ENCODE measurements around the gene HOXB6. TPM values are rescaled to one million over a fixed set of nuclear protein-coding genes. Genes with fewer than 3 reads are reported as not detected.

HOXB6 gene
- total RNA-seq, 1 experiment from 2014 or later, result 64.8 TPM

- intact Hi-C loops (cut with micrococcal nuclease), result no loop called here
- Histone ChIP-seq H3K79me2 (ENCODE audit: insufficient read depth, low read length) (peaks cover 29% of the 10 kb centered on the region; the same call in 1 of the 2 replicates), H3K4me2 (ENCODE audit: low read length) (no peak overlapping the region), H3K9me2 (ENCODE audit: insufficient read depth) (no peaks in the 10 kb centered on the region), H3K4me3 (replicated peaks in 1 of 2; ENCODE audit: low read depth in 1 of 2, low read length in 2 of 2) (no peak overlapping the region), H3K27ac (ENCODE audit: low read depth, low read length) (no peak overlapping the region), H4K20me1 (ENCODE audit: insufficient read depth) (no peaks in the 10 kb centered on the region), H3K9me3 (ENCODE audit: control insufficient read depth in 1 of 2, insufficient read depth in 1 of 2, low read depth in 1 of 2, low read length in 2 of 2) (no peaks in the 10 kb centered on the region), H3K27me3 (ENCODE audit: insufficient read depth, low read length) (no peaks in the 10 kb centered on the region), H2AFZ (ENCODE audit: low read depth, low read length, poor library complexity, severe bottlenecking) (no peak overlapping the region), H3K4me1 (ENCODE audit: control insufficient read depth in 1 of 2, insufficient read depth in 2 of 2, low read length in 2 of 2) (no peaks in the 10 kb centered on the region), H3K36me3 (ENCODE audit: control insufficient read depth in 1 of 2, insufficient read depth in 2 of 2, low read length in 2 of 2) (no peaks in the 10 kb centered on the region), H3K9ac (ENCODE audit: low read length) (no peak overlapping the region)
- POLR2A ChIA-PET, result no interaction called here
- BruUV-seq (replicated peaks), result no TSS peak
- RAD21 ChIA-PET (ENCODE audit: low non-redundant PET in 1 of 2, low total read pairs in 2 of 2, uncharacterized antibody in 2 of 2, unreplicated experiment in 2 of 2), result no interaction called here
- DNase-seq (ENCODE audit: low read depth, low spot score) (no peak), ATAC-seq (no peak)
- CTCF ChIA-PET, result no interaction called here
- TF ChIP-seq ELF1 (IDR thresholded peaks at IDR 0.05; ENCODE audit: borderline replicate concordance, low read depth), result no peak
- TF ChIP-seq EGR1 (IDR thresholded peaks at IDR 0.05; ENCODE audit: low read depth), result no peak
- TF ChIP-seq ZFX (IDR thresholded peaks at IDR 0.05), result no peak
- TF ChIP-seq SIN3A (IDR thresholded peaks at IDR 0.05; ENCODE audit: low read depth), result no peak
- TF ChIP-seq EZH2phosphoT487 (IDR thresholded peaks at IDR 0.05; ENCODE audit: borderline replicate concordance), result no peak
- TF ChIP-seq ATF3 (IDR thresholded peaks at IDR 0.05), result no peak
- no peak for TF ChIP-seq CBX3 (IDR thresholded peaks at IDR 0.05; ENCODE audit: low read depth)
These were observed 40.4 kb downstream of the HOXB6 start for GRCh38 chr17:48564188-48565021.

- Histone ChIP-seq H3K9me3 (ENCODE audit: control insufficient read depth in 1 of 2, insufficient read depth in 1 of 2, low read depth in 1 of 2, low read length in 2 of 2) (no peaks in the 10 kb centered on the region), H3K36me3 (ENCODE audit: control insufficient read depth in 1 of 2, insufficient read depth in 2 of 2, low read length in 2 of 2) (no peaks in the 10 kb centered on the region), H3K4me1 (ENCODE audit: control insufficient read depth in 1 of 2, insufficient read depth in 2 of 2, low read length in 2 of 2) (no peaks in the 10 kb centered on the region), H3K4me2 (ENCODE audit: low read length) (no peak overlapping the region), H3K9me2 (ENCODE audit: insufficient read depth) (no peaks in the 10 kb centered on the region), H2AFZ (ENCODE audit: low read depth, low read length, poor library complexity, severe bottlenecking) (no peak overlapping the region), H3K27me3 (ENCODE audit: insufficient read depth, low read length) (no peaks in the 10 kb centered on the region), H3K9ac (ENCODE audit: low read length) (no peak overlapping the region), H3K27ac (ENCODE audit: low read depth, low read length) (no peak overlapping the region), H3K4me3 (replicated peaks in 1 of 2; ENCODE audit: low read depth in 1 of 2, low read length in 2 of 2) (no peak overlapping the region), H4K20me1 (ENCODE audit: insufficient read depth) (no peaks in the 10 kb centered on the region), H3K79me2 (ENCODE audit: insufficient read depth, low read length) (peaks cover 25% of the 10 kb centered on the region; the same call in 1 of the 2 replicates)
- ChIA-PET RAD21 (ENCODE audit: low non-redundant PET in 1 of 2, low total read pairs in 2 of 2, uncharacterized antibody in 2 of 2, unreplicated experiment in 2 of 2) (no interaction called here), POLR2A (no interaction called here), CTCF (no interaction called here)
- ATAC-seq (no peak), DNase-seq (ENCODE audit: low read depth, low spot score) (no peak)
- intact Hi-C loops (cut with micrococcal nuclease), result no loop called here
- TF ChIP-seq CTCF (IDR thresholded peaks at IDR 0.05 in 2 of 3, conservative IDR thresholded peaks at IDR 0.05 in 1 of 3; ENCODE audit: borderline replicate concordance in 1 of 3, insufficient read depth in 1 of 3, low read depth in 2 of 3, low read length in 2 of 3) (no peak), RAD21 (IDR thresholded peaks at IDR 0.05; ENCODE audit: low read depth) (no peak), EZH2 (IDR thresholded peaks at IDR 0.05) (no peak)
- BruUV-seq (replicated peaks), result no TSS peak
These were observed 41.0 kb downstream of the HOXB6 start for GRCh38 chr17:48563867-48564187.
